SK-N-SH (cell line): ENCODE measurements around the gene SIGMAR1. TPM values are rescaled to one million over a fixed set of nuclear protein-coding genes. Genes with fewer than 3 reads are reported as not detected.

ENCODE experiments used
- CTCF ChIA-PET: fragments of 300-600, 350-600 bp; formaldehyde crosslinking; extraction: SDS; loops from one replicate; lab custom pipeline; 2021; lab: Yijun Ruan, JAX
- POLR2A ChIA-PET: fragments of 350-600 bp; sonication (Branson Sonifier 250); formaldehyde crosslinking; extraction: SDS; loops from one replicate; lab custom pipeline; 2020; ENCODE audit warnings: antibody characterized with exemption, inconsistent platforms; lab: Yijun Ruan, JAX
- DNase-seq: peaks from one replicate; pipeline ENCODE4 v3.0.0; 2012
- H2AFZ ChIP-seq: fragments of 200-600 bp; sonication (generic); 2 replicates; pipeline ENCODE4 v1.8.1; 2016; ENCODE audit warnings: antibody characterized with exemption, mild to moderate bottlenecking, low read depth
- H3F3A ChIP-seq: fragments of 200-600 bp; sonication (generic); replicated peaks from 2 replicates; pipeline ENCODE3; 2016; ENCODE audit warnings: antibody characterized with exemption, mild to moderate bottlenecking; ENCODE audit not compliant: insufficient read depth
- H3K27ac ChIP-seq, 2 experiments: fragments of 200-500 bp in 1 of 2; fragments of 200-600 bp in 1 of 2; sonication (Bioruptor generic) in 1 of 2; sonication (generic), shearing (Covaris generic) in 1 of 2; 2 replicates each; pipeline versions ENCODE4 v1.5.1 to v1.6.1; 2014 to 2016; ENCODE audit warnings: low read depth in 2 of 2, inconsistent platforms in 1 of 2, low read length in 1 of 2, mild to moderate bottlenecking in 1 of 2, mixed read lengths in 1 of 2
- H3K27me3 ChIP-seq: fragments of 200-600 bp; sonication (generic), shearing (Covaris generic); 2 replicates; pipeline ENCODE4 v1.6.1; 2016; ENCODE audit warnings: mixed run types; ENCODE audit not compliant: insufficient read depth
- H3K36me3 ChIP-seq, 2 experiments: fragments of 200-500 bp in 1 of 2; fragments of 200-600 bp in 1 of 2; sonication (Bioruptor generic) in 1 of 2; sonication (generic) in 1 of 2; replicated peaks in 1 of 2; 2 replicates each; pipeline versions ENCODE3 to v1.5.1; 2014 to 2016; ENCODE audit warnings: low read length in 1 of 2, mild to moderate bottlenecking in 1 of 2; ENCODE audit not compliant: insufficient read depth in 2 of 2, control insufficient read depth in 1 of 2
- H3K4me1 ChIP-seq, 2 experiments: fragments of 200-500 bp in 1 of 2; fragments of 200-600 bp in 1 of 2; sonication (Bioruptor generic) in 1 of 2; sonication (generic), shearing (Covaris generic) in 1 of 2; 2 replicates each; pipeline versions ENCODE4 v1.5.1 to v1.6.1; 2014 to 2016; ENCODE audit warnings: low read depth in 1 of 2, low read length in 1 of 2, mixed run types in 1 of 2; ENCODE audit not compliant: insufficient read depth in 2 of 2, control insufficient read depth in 1 of 2
- H3K4me2 ChIP-seq: fragments of 200-600 bp; sonication (generic), shearing (Covaris generic); 2 replicates; pipeline ENCODE4 v1.6.1; 2017; ENCODE audit warnings: mixed run types
- H3K4me3 ChIP-seq, 2 experiments: fragments of 200-500 bp in 1 of 2; fragments of 200-600 bp in 1 of 2; sonication (Bioruptor generic) in 1 of 2; sonication (generic), shearing (Covaris generic) in 1 of 2; 2 replicates each; pipeline versions ENCODE4 v1.5.1 to v1.8.1; 2014 to 2016; ENCODE audit warnings: low read depth in 2 of 2, inconsistent platforms in 1 of 2, low read length in 1 of 2, mild to moderate bottlenecking in 1 of 2, mixed read lengths in 1 of 2, moderate library complexity in 1 of 2
- H3K79me2 ChIP-seq: fragments of 200-600 bp; sonication (generic); 2 replicates; pipeline ENCODE4 v1.8.1; 2017; ENCODE audit warnings: mild to moderate bottlenecking; ENCODE audit not compliant: insufficient read depth
- H3K9ac ChIP-seq: fragments of 200-600 bp; sonication (generic); 2 replicates; pipeline ENCODE4 v1.6.1; 2017; ENCODE audit warnings: mixed run types
- H3K9me2 ChIP-seq: fragments of 200-600 bp; sonication (generic); 2 replicates; pipeline ENCODE4 v1.6.1; 2017; ENCODE audit warnings: mixed run types
- H3K9me3 ChIP-seq: fragments of 200-600 bp; sonication (generic); 2 replicates; pipeline ENCODE4 v1.6.1; 2017; ENCODE audit warnings: mixed run types, mild to moderate bottlenecking, moderate library complexity
- H4K20me1 ChIP-seq: fragments of 200-600 bp; sonication (generic); 2 replicates; pipeline ENCODE4 v1.6.1; 2017; ENCODE audit warnings: mild to moderate bottlenecking, mixed run types; ENCODE audit not compliant: insufficient read depth
- CHD2 ChIP-seq: fragments of 150-350 bp; IDR thresholded peaks from 2 replicates; pipeline ENCODE4 v1.6.1; 2018; ENCODE audit warnings: low read length; ENCODE audit not compliant: partially characterized antibody
- ELF1 ChIP-seq: IDR thresholded peaks from 2 replicates; pipeline ENCODE4 v1.4.0; 2012
- EZH2phosphoT487 ChIP-seq: fragments of 200-600 bp; sonication (generic); IDR thresholded peaks from 2 replicates; pipeline ENCODE4 v1.6.1; 2017; ENCODE audit warnings: low read depth, mixed run types, mild to moderate bottlenecking, antibody characterized with exemption, moderate library complexity, borderline replicate concordance
- FOSL2 ChIP-seq: IDR thresholded peaks from 2 replicates; pipeline ENCODE4 v1.4.0; 2012; ENCODE audit warnings: low read depth, mild to moderate bottlenecking, moderate library complexity, borderline replicate concordance
- FOXJ3 ChIP-seq: sonication (generic); formaldehyde crosslinking; IDR thresholded peaks from 2 replicates; pipeline ENCODE4 v1.5.1; 2020; ENCODE audit warnings: mild to moderate bottlenecking, missing genetic modification reagents
- GATA2 ChIP-seq: sonication (generic); formaldehyde crosslinking; IDR thresholded peaks from 2 replicates; pipeline ENCODE4 v1.5.0; 2020; ENCODE audit warnings: mild to moderate bottlenecking, missing genetic modification reagents
- MEF2A ChIP-seq: IDR thresholded peaks from 2 replicates; pipeline ENCODE4 v1.4.0; 2012; ENCODE audit warnings: low read depth, borderline replicate concordance
- NFIC ChIP-seq: IDR thresholded peaks from 2 replicates; pipeline ENCODE4 v1.4.0; 2012; ENCODE audit warnings: borderline replicate concordance
- NRF1 ChIP-seq: IDR thresholded peaks from 2 replicates; pipeline ENCODE4 v1.6.1; 2012; ENCODE audit warnings: low read depth, mild to moderate bottlenecking, low read length
- POLR2AphosphoS5 ChIP-seq: IDR thresholded peaks from 2 replicates; pipeline ENCODE4 v1.6.1; 2012; ENCODE audit warnings: low read depth, low read length
- RAD21 ChIP-seq: IDR thresholded peaks from 2 replicates; pipeline ENCODE4 v1.6.1; 2012; ENCODE audit warnings: mild to moderate bottlenecking, low read length
- RCOR1 ChIP-seq: fragments of 150-350 bp; IDR thresholded peaks from 2 replicates; pipeline ENCODE4 v1.6.1; 2017; ENCODE audit warnings: antibody characterized with exemption, low read length
- USF2 ChIP-seq: fragments of 150-350 bp; IDR thresholded peaks from 2 replicates; pipeline ENCODE4 v1.6.1; 2017; ENCODE audit warnings: antibody characterized with exemption, low read length, low read depth, borderline replicate concordance
- YY1 ChIP-seq: IDR thresholded peaks from 2 replicates; pipeline ENCODE4 v1.4.0; 2012; ENCODE audit warnings: low read depth, mild to moderate bottlenecking
- ZBTB33 ChIP-seq: IDR thresholded peaks from 2 replicates; pipeline ENCODE4 v1.4.0; 2012; ENCODE audit warnings: low read depth, borderline replicate concordance
- WGBS: methylation state at CpG from one replicate; pipeline ENCODE4 v1.1.6; 2017; ENCODE audit warnings: low lambda C conversion rate; 5-methylcytosine and 5-hydroxymethylcytosine counted together
- polyA plus RNA-seq, 3 experiments: library from polyadenylated mRNA; depleted of rRNA; stranded (reverse); fragments of >200 nt; gene quantifications; 2 replicates each; pipeline ENCODE4 v1.2.3, GENCODE V29; 2012
- TF ChIP-seq, protein P1 (sequence below): IDR thresholded peaks from 2 replicates; pipeline ENCODE4 v1.4.0; 2012; ENCODE audit warnings: low read depth, borderline replicate concordance
- TF ChIP-seq, protein P2 (sequence below): fragments of 200-600 bp; sonication (generic); IDR thresholded peaks from 2 replicates; pipeline ENCODE4 v1.6.1; 2017; ENCODE audit warnings: antibody characterized with exemption, mild to moderate bottlenecking, moderate library complexity

SIGMAR1 gene
- polyA plus RNA-seq, 1 of the 3 experiments (the other 2 are of a cell fraction), result 79.0 TPM

DNA sequence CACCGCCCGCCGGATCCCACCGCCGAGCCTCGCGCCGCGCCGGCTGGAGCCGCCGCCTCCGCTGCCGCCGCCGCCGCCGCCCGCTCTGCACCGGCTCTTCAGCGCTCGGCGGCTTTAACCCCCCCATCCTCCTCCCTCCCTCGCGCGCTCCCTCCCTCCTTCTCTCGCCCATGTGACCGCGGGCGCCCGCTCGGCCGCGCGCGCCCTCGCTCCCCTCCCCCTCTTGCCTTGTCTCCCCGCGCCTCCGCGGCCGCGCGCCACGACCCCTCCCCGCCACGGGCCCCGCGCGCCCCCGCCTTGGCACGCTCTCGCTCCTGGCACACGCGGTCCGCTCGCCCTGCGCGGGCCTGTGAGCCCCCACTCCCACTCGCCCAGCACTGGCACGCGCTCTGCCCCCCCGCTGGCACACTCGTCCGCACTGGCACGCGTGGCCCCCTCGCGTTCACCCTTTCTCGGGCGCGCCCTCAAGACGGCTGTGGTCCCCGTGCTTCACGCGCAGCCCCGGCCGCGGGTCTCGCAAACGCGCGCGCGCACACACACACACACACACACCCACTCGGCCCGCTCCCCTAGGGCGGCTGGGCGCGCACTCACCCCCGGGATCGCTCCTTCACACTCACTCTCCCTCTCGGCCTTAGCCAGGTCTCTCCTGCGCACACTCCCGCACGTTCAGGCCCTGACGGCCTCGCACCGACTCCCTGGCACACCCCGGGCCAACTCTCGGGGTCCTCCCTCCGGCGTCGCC is 47.8 kb downstream of the SIGMAR1 start, which contains the start of gene CNTFR:
Gene CNTFR (minus strand): TSS at position 89 of the 745 bp plus-strand sequence. CDS start 20,743 bp downstream, outside the sequence.
- ChIA-PET POLR2A (interaction anchor here (0.7 to 1.4 kb wide), 2 partner anchors 19 to 35 kb away, joined by 3 to 9 read pairs; no protein-coding TSS in a partner anchor), CTCF (interaction anchor here (0.8 to 9.8 kb wide), 6 partner anchors 11 to 89 kb away, joined by 3 to 507 read pairs (median 12); no protein-coding TSS in a partner anchor)
- H3K36me3 ChIP-seq, result no peaks in the 10 kb centered on the region
- H3K9me3 ChIP-seq, result no peaks in the 10 kb centered on the region
- no peak within 1 kb of the TSS for H2AFZ ChIP-seq
- H3K4me1 ChIP-seq, result peaks cover 0 to 44% of the 10 kb centered on the region in 2 experiments; a peak in 1 of 4 replicates
- no peak for TF ChIP-seq POLR2AphosphoS5
- TF ChIP-seq, protein P1, sequence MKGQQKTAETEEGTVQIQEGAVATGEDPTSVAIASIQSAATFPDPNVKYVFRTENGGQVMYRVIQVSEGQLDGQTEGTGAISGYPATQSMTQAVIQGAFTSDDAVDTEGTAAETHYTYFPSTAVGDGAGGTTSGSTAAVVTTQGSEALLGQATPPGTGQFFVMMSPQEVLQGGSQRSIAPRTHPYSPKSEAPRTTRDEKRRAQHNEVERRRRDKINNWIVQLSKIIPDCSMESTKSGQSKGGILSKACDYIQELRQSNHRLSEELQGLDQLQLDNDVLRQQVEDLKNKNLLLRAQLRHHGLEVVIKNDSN, result peak; percentile 47; the same call in 1 of the 2 replicates
- peak; percentile 56 for TF ChIP-seq CHD2
- no peak for TF ChIP-seq GATA2 (CRISPR knock-in tag)
- H3K4me3 ChIP-seq, result peak within 1 kb of the TSS; percentile 39 to 51; a peak in 3 of 4 replicates
- H4K20me1 ChIP-seq, result 0 out of 2 replicates have a peak, but pooled peaks cover 4% of the 10 kb centered on the region
- H3K79me2 ChIP-seq, result no peaks in the 10 kb centered on the region
- peak within 1 kb of the TSS in 1 of 2 experiments; percentile 87; a peak in 2 of 4 replicates for H3K27ac ChIP-seq
- 40% methylated on average over 22 of the region's 104 CpGs for WGBS
- peaks cover 53% of the 10 kb centered on the region for H3K27me3 ChIP-seq
- no peaks in the 10 kb centered on the region for H3K9me2 ChIP-seq
- peak within 1 kb of the TSS; percentile 62; the same call in 1 of the 2 replicates for H3K4me2 ChIP-seq
- no peak within 1 kb of the TSS for H3K9ac ChIP-seq
- no peaks in the 10 kb centered on the region for H3F3A ChIP-seq
- peak; percentile 93 for DNase-seq

GRCh38 chr9:34588671-34589635 is 48.6 kb downstream of the SIGMAR1 start:
- CTCF ChIA-PET, result interaction anchor here (0.8 to 9.8 kb wide), 10 partner anchors 10 to 88 kb away, joined by 3 to 507 read pairs (median 4); partner anchors contain the start of gene RPP25L
- TF ChIP-seq RAD21 (peak; percentile 7; the same call in 1 of the 2 replicates), USF2 (no peak), FOSL2 (no peak), ZBTB33 (no peak), NRF1 (no peak), RCOR1 (no peak), ELF1 (no peak), YY1 (no peak), NFIC (no peak), EZH2phosphoT487 (no peak), FOXJ3 (CRISPR knock-in tag) (no peak), CHD2 (peak; percentile 12), MEF2A (no peak)
- TF ChIP-seq, protein P2, sequence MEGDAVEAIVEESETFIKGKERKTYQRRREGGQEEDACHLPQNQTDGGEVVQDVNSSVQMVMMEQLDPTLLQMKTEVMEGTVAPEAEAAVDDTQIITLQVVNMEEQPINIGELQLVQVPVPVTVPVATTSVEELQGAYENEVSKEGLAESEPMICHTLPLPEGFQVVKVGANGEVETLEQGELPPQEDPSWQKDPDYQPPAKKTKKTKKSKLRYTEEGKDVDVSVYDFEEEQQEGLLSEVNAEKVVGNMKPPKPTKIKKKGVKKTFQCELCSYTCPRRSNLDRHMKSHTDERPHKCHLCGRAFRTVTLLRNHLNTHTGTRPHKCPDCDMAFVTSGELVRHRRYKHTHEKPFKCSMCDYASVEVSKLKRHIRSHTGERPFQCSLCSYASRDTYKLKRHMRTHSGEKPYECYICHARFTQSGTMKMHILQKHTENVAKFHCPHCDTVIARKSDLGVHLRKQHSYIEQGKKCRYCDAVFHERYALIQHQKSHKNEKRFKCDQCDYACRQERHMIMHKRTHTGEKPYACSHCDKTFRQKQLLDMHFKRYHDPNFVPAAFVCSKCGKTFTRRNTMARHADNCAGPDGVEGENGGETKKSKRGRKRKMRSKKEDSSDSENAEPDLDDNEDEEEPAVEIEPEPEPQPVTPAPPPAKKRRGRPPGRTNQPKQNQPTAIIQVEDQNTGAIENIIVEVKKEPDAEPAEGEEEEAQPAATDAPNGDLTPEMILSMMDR, result no peak

More at GRCh38 chr9:34588671-34589635, 48.6 kb downstream of the SIGMAR1 start:
- Histone ChIP-seq H4K20me1 (0 out of 2 replicates have a peak, but pooled peaks cover 4% of the 10 kb centered on the region), H3K9me3 (no peaks in the 10 kb centered on the region), H3K27ac (peak overlapping the region in 1 of 2 experiments; percentile 87; a peak in 2 of 4 replicates), H3K36me3 (no peaks in the 10 kb centered on the region), H3K4me2 (peak overlapping the region; percentile 25; the same call in 1 of the 2 replicates), H3K79me2 (no peaks in the 10 kb centered on the region), H3K4me3 (peak overlapping the region in 1 of 2 experiments; percentile 51; a peak in 2 of 4 replicates), H3K9ac (no peak overlapping the region), H3K4me1 (peaks cover 0 to 51% of the 10 kb centered on the region in 2 experiments; a peak in 1 of 4 replicates), H3K27me3 (peaks cover 53% of the 10 kb centered on the region), H3K9me2 (no peaks in the 10 kb centered on the region), H2AFZ (no peak overlapping the region), H3F3A (no peaks in the 10 kb centered on the region)
- WGBS, result 6% methylated on average over 18 of the region's 86 CpGs
- POLR2A ChIA-PET, result interaction anchor here (0.7 to 1.8 kb wide), 4 partner anchors 10 to 66 kb away, joined by 3 to 10 read pairs (median 6); partner anchors contain the start of gene ENHO
- peak; percentile 69 for DNase-seq
